ELF-1 (cell line): ENCODE results near the gene NOC4L.

Experiments
- DNase-seq: peaks from one replicate; pipeline ENCODE4 v3.0.0-alpha.2; 2016; ENCODE audit warnings: low read depth, low spot score

NOC4L gene

DNA sequence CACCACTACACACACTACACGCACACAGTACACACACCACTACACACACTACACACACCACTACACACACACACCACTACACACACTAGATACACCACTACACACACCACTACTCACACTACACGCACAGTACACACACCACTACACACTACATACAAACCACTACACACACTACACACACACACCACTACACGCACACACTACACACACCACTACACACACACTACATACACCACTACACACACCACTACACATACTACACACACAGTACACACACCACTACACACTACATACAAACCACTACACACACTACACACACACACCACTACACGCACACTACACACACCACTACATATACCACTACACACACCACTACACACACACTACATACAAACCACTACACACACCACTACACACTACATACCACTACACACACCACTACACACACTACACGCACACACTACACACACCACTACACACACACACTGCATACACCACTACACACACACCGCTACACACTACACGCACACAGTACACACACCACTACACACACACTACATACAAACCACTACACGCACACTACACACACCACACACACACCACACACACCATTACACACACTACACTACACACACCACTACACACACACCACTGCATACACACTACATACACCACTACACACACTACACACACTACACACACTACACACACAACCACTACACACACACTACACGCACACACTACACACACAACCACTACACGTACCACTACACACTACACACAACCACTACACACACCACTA, 11.7 kb downstream of the NOC4L start:
- DNase-seq: no peak

DNA sequence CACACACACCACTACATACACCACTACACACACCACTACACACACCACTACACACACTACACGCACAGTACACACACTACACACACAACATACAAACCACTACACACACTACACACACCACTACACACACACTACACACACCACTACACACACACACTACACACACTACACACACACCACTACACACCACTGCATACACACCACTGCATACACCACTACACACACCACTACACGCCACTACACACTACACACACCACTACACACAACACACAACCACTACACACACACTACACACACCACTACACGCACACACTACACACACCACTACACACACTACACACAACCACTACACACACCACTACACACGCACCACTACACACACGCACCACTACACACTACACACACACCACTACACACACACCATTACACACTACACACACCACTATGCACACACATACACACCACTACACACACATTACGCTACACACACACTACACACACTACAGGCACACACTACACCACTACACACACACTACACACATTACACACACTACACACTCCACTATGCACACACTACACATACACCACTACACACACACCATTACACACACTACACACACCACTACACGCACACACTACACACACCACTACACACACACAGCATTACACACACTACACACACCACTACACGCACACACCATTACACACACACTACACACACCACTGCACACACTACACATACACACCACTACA, 12.5 kb downstream of the NOC4L start:
- no peak for DNase-seq

DNA sequence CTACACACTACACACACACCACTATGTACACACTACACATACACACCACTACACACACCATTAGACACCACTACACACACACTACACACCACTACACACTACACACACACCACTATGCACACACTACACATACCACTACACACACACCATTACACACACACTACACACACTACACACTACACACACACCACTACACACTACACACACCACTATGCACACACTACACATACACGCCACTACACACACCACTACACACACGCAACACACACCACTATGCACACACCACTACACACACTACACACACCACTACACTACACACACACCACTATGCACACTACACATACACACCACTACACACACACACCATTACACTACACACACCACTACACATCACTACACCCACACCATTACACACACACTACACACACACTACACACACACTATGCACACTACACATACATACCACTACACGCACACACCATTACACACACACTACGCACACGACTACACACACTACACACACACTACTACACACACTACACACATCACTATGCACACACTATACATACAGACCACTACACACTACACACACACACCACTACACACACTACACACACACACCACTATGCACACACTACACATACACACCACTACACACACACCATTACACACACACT, 13.6 kb downstream of the NOC4L start:
- no peak for DNase-seq

DNA sequence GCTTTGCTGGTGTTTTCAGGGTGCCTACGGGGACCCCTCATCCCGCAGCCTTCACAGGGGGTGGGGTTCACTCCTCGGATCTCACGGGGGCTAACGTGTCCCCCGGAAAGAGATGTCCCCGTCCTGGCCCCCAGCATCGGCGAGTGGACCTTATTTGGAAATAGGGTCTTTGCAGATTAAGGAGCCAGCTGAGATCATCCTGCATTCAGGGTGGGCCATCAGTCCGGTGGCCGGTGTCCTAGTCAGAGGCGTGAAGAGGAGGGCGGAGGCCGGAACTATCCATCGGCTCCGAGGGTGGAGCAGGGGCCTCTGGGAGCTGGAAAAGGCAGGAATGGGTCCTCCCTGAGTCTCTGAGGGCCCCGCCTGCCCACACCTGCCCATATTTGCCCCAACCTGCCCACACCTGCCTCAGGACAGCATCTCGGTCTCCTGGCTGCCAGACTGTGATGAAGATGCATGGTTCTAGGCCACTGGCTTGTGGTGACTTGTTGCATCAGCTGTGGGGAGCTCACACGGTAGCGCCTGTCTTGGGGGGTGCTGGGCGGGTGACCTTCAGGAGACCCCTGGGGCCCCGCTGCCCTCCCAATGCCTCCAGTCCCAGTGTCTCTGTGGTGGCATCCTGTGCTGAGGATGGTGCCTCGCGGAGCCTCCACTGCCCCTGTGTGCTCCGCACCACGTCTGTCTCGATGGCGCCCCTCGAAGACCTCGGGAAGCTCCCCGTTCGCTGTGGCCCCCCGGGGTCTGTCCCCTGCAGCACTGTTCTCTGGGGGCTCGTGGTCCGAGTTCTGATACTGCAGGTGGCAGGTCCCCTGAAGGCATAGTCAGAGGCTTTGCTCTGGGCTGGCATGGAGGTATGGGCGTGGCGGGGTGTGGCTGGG, 14.7 kb downstream of the NOC4L start:
- no peak for DNase-seq

DNA sequence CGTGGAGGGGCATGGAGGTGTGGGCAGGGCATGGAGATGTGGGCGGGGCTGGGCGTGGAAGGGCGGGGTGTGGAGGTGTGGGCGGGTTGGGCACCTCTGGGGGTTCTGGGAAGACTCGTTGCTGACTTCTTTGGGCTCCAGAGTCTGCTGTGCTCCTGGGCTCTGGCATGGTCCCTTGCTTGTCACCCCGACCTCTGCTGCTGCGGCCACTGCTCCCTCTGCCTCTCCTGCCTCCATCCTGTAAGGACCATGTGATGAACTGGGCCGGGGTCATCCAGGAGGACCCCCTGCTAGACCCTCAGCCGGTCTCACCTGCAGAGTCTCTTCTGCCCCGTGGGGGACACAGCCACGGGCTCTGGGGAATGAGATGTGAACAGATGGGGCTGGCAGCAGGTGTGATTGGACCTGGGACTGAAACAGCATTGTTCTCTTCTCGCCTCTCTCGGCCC, 15.3 kb downstream of the NOC4L start:
- no peak for DNase-seq

DNA sequence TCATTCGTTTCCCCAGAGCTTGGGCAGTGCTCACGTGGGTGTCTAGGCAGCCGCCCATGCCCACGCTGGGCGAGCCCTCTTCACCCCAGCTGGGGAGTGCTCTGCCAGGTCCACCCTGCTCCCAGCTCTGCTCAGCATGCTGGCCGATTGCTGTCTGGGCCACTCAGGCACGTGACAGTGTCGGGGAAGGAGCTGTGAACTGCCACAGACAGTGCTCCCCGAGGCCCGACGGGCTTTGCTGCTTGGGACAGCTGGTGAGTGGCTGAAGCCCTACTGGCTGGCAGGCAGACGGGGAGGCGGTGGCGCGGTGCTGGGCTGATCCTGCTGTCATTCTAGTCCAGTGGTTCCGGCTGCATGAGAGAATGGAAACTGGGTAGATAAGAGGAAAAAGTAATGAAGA, 15.8 kb downstream of the NOC4L start:
- no peak for DNase-seq

DNA sequence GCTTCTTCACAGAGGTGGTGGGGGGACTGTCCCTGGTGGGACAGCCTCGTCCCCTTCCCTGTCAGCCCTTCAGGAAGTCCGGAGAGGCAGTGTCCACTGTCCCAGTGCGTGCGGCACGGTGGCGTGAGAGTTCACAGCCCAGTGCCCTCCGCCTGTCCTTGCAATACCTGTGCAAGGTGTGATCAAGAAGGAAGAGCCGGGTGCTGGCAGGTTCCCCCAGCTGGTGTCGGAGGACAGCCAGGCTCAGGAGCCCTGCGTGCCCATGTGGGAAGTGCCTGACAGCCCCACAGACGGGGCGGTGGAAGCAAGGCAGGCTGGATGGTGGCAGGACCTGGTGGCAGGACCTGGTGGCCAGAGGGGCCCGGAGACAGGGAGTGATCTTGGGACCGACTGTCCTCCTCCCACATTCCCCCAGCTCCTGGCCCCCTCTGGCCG, 16.4 kb downstream of the NOC4L start:
- DNase-seq: no peak

DNA sequence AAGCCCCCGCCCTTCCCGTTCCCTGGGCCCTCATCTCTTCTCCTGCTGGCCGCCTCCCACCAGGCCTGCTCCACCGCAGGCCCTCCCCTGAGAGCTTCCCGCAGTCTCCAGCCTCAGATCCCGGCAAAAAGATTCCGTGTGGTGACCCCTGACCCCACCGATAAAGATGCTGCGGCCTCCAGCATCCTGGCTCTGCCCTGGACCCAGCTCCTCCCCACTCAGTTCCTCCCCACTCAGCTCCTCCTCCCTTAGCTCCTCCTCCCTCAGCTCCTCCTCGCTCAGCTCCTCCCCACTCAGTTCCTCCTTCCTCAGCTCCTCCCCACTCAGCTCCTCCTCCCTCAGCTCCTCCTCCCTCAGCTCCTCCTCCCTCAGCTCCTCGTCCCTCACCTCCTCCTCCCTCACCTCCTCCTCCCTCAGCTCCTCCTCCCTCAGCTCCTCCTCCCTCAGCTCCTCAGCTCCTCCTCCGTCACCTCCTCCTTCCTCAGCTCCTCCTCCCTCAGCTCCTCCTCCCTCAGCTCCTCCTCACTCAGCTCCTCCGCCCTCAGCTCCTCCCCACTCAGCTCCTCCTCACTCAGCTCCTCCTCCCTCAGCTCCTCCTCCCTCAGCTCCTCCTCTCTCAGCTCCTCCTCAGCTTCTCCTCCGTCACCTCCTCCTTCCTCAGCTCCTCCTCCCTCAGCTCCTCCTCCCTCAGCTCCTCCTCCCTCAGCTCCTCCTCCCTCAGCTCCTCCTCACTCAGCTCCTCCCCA, 17.0 kb downstream of the NOC4L start:
- DNase-seq: no peak

DNA sequence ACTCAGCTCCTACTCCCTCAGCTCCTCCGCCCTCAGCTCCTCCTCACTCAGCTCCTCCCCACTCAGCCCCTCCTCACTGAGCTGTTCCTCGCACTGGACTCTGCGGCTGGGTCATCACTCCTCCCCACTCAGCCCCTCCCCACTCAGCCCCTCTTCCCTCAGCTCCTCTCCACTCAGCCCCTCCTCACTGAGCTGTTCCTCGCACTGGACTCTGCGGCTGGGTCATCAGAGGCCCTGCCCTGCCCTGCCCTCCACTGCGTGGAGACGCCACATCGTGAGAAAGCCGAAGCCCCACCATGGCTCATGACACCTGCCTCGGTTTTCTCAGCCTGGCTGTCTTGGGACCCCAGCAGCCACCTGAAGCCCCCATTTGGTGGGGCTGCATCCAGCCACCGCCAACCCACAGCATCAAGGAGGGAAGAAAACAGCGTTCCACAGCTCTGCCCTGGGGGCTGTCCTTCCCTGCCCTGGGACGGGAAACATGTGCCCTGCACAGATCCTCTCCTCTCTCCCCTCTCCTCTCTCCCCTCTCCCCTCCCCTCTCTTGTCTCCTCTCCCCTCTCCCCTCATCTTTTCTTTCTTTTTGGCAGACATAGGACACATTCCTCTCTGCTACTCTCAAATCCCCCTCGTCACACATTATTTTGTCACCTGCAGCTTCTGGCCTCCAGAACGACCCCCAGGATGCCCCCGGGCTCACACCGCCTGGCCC, 17.7 kb downstream of the NOC4L start:
- no peak for DNase-seq

DNA sequence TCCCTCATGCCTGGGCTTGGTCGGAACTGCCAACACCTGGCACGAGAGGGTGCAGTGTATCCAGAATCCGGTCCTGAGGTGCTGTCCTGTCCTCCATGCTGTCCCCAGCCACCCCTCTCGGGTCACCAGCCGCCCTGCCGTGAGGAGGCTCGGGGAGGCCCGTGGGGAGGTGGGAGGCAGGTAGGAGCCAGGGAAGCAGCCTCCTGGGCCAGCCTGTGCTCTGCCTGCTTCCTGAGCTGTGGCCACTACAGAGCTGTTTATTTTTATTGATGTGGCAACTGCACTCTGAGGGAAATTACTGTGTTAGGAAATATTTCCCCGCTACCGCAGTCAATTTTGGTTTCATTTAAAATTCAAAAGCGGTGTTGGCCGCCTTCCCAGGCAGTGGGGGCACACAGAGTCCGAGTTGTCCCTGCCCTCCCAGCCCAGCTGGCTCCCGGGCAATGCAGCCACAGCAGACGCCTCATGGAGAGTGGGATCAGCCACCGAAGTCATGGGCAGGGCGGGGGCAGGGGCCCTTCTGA, 18.3 kb downstream of the NOC4L start:
- no peak for DNase-seq

DNA sequence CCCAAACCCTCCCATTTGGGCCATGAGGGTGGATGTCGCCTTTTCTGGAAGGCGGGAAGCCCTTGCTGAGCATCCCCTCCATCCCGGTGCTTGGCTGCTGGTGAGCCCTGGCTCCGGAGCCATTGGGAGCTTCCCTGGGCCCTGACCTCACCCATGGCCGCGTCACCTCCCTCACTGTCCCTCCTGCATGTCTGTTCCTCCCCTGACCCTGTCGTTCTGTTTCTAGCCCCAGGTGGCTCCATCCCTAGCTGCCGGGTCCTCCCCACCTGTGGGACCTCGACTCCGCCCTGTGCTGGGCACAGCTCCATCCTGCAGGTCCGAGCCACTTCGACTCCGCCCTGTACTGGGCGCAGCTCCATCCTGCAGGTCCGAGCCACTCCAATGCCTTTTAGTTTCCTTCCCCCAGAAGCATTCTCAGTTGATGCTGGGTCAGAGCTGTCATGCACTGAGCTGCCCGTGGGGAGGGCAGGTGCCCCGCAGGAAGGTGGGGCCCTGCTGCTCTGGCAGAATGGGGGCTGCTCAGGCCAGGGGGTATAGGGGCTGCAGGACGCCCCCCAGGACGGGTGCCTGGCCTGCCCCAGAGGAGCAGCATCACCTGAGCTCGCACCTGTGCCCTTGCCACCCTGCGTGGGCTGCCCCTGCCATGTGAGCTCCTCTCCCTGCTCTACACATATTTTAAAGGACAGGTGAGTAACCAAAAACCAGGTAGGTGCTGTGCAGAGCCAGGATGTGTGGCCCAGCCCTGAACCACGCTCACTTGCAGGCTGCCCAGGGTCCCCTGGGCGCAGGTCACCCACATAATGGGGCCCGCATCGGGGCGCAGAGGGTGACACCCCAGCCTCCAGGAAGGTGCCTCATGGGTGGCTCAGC, 19.0 kb downstream of the NOC4L start:
- no peak for DNase-seq

DNA sequence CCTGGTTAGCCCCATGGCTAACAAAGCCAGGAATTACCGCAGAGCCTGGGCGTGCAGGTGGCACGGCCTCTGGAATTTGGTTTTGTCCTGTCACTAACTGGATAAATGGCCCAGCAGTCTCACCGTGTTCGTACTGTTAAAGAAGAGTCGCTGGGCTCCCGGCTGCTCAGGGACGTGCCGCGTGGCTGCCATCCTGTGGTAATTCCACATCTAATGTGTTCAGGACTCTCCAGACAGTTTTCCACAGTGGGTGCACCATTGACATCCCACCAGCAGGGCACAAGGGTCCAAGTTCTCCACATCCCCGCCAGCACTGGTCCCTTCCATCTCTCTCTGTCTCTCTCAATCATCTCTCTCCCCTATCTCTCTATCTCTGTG, 19.6 kb downstream of the NOC4L start:
- no peak for DNase-seq

DNA sequence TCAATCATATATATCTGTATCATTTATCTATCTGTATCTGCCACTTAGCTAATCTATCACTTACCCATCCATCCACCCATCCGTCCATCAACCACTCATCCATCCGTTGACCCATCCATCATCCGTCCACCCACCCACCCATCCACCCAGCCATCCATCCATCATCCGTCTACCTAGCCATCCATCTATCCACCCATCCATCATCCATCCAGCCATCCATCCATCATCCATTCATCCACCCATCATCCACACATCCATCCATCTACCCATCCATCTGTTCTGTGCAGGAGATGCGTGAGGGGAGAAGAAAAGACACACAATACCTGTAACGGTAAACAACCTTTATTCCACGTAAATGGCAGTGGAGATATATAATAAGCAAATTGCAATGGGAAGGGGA, 20.2 kb downstream of the NOC4L start:
- DNase-seq: no peak

DNA sequence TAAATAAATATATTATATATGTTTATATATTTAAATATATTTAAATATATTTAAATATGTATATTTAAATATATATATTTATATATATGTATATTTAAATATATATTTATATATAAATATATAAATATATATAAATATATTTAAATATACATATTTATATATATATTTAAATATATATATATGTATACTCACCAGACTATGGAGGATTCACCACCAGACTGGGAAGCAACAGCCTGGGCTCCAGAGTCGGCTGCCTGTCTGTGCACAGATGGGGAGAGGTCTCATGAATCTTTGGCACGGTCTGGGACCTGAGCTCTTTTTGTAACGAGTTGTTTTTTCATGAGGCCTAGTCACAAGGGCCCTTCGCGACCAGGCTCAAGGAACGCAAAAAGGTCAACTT, 21.3 kb downstream of the NOC4L start:
- no peak for DNase-seq

DNA sequence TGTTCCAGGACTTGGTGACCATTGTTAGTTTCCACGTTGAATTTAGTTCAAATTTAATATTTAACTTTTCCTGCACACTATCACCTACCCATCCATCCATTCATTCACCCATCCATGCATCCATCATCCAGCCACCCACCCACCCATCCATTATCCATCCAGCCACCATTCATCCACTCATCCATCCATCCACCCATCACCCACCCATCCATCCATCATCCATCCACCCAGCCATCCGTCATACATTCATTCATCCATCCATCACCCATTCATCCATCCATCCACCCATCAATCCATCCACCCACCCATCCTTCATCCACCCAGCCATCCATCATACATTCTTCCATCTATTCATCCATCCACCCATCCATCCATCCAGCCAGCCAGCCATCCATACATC, 21.8 kb downstream of the NOC4L start:
- DNase-seq: no peak

DNA sequence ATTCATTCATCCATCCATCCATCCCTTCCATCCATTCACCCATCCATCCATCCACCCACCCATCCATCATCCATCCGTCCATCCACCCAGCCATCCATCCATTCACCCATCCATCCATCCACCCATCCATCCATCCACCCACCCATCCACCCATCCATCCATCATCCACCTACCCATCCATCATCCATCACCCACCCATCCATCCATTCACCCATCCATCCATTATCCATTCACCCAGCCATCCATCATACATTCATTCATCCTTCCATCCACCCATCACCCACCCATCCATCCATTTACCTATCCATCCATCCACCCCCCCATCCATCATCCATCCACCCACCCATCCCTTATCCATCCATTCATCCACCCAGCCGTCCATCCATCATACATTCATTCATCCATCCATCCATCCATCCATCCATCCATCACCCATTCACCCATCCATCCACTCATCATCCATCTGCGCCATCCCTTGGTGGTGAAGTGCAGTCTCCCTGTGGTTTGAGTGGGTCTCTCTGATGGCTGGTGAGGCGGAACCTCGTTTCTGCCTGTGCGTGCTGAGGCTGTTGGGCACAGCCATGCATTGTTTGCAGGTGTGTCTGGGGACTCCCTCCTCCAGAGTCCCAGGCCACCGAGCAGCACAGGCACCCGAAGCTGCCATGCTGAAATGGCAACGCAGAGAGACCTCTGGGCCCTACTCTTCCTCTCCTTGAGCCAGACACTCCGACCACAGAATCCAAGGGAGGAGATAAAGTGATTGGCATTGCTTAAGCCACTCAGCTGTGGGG, 22.7 kb downstream of the NOC4L start:
- DNase-seq: no peak

DNA sequence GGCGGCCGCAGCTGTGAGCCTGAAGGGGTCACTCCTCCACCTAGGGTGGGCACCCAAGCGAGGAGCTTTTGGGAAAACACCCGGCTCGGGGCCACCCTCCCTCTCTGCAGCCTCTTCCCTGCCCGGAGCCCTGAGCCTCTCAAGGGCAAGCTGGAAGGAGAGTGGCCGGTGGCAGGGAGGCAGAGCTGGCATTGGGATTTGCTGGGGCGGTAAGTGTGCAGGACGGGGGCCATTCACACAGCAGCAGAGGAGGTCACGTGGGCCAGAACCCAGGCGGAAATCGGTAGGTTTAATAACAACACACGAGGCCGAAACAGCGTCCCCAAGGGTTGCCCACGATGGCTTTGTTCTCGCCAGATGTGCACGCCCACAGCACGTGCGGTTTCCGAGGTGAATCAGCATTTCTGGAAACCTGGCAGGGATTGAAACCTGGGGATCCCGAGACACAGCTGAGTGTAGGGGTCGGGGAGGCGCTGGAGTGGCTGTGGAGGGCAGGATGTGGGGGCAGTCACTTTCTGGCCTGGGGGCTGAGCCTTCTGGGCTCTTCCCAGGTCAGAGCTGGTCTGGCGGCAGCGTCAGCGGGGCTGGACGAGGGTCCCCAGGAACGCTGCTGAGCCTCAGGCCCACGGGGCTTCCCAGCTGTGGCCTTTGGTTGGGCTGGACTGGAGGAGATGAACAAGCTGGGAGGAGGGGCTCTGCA, 23.5 kb downstream of the NOC4L start:
- no peak for DNase-seq
